HepG2 (cell line): ENCODE measurements around the gene ABCB10. TPM values are rescaled to one million over a fixed set of nuclear protein-coding genes. Genes with fewer than 3 reads are reported as not detected.

Experiments
- ARNTL ChIP-seq: sonication (generic); formaldehyde crosslinking; IDR thresholded peaks from 2 replicates; pipeline ENCODE4 v1.4.0; 2020; ENCODE audit warnings: mild to moderate bottlenecking, missing genetic modification reagents
- DNMT1 ChIP-seq: sonication (generic); formaldehyde crosslinking; IDR thresholded peaks from 2 replicates; pipeline ENCODE4 v1.5.1; 2020; ENCODE audit warnings: mild to moderate bottlenecking, missing genetic modification reagents
- KLF11 ChIP-seq: IDR thresholded peaks from 2 replicates; pipeline ENCODE4 v1.6.1; 2016; ENCODE audit warnings: missing compliant biosample characterization
- NCOA2 ChIP-seq: sonication (generic); formaldehyde crosslinking; IDR thresholded peaks from 2 replicates; pipeline ENCODE4 v1.8.0; 2022; ENCODE audit warnings: inconsistent platforms
- SALL2 ChIP-seq: sonication (generic); formaldehyde crosslinking; IDR thresholded peaks from 2 replicates; pipeline ENCODE4 v1.8.1; 2023; ENCODE audit warnings: mild to moderate bottlenecking, missing genetic modification reagents, inconsistent platforms
- ZNF12 ChIP-seq: sonication (generic); formaldehyde crosslinking; IDR thresholded peaks from 2 replicates; pipeline ENCODE4 v1.5.0; 2020; ENCODE audit warnings: missing genetic modification reagents
- ZNF142 ChIP-seq: sonication (generic); formaldehyde crosslinking; IDR thresholded peaks from 2 replicates; pipeline ENCODE4 v1.4.0; 2020; ENCODE audit warnings: missing genetic modification reagents
- ZNF232 ChIP-seq: sonication (generic); formaldehyde crosslinking; IDR thresholded peaks from 2 replicates; pipeline ENCODE4 v1.4.0; 2020; ENCODE audit warnings: missing genetic modification reagents, borderline replicate concordance
- ZNF256 ChIP-seq: sonication (generic); formaldehyde crosslinking; conservative IDR thresholded peaks from 2 replicates; pipeline ENCODE4 v1.4.0; 2020; ENCODE audit warnings: missing genetic modification reagents
- ZNF543 ChIP-seq: sonication (generic); formaldehyde crosslinking; IDR thresholded peaks from 2 replicates; pipeline ENCODE4 v1.4.0; 2020; ENCODE audit warnings: mild to moderate bottlenecking, missing genetic modification reagents
- ZNF660 ChIP-seq: sonication (generic); formaldehyde crosslinking; IDR thresholded peaks from 2 replicates; pipeline ENCODE4 v1.5.1; 2020; ENCODE audit warnings: mild to moderate bottlenecking, low read depth, missing genetic modification reagents, borderline replicate concordance
- ZNF784 ChIP-seq: sonication (generic); formaldehyde crosslinking; IDR thresholded peaks from 2 replicates; pipeline ENCODE4 v1.5.1; 2020; ENCODE audit warnings: missing genetic modification reagents, mild to moderate bottlenecking, borderline replicate concordance
- ZNF850 ChIP-seq: sonication (generic); formaldehyde crosslinking; conservative IDR thresholded peaks from 2 replicates; pipeline ENCODE4 v1.9.0; 2021; ENCODE audit warnings: mild to moderate bottlenecking, missing genetic modification reagents
- polyA plus RNA-seq, 8 experiments: library from polyadenylated mRNA; depleted of rRNA in 3 of 8; stranded (reverse) in 7 of 8; unstranded in 1 of 8; fragments of >200 nt; fragmentation: Illumina TruSeq in 4 of 8; extraction: Trizol in 4 of 8; gene quantifications; 2 replicates each; pipeline versions ENCODE4 v1.2.1 to v1.2.3, GENCODE V29; 2011 to 2016; ENCODE audit warnings: low read depth in 4 of 8, missing spikeins in 1 of 8, mixed read lengths in 1 of 8; ENCODE audit not compliant: insufficient read depth in 1 of 8
- total RNA-seq, 5 experiments: library from RNA; depleted of rRNA; stranded (reverse); fragments of >200 nt; fragmentation: Illumina TruSeq; extraction: Trizol; gene quantifications; 2 replicates each; pipeline ENCODE4 v1.2.3, GENCODE V29; 2016; ENCODE audit warnings: low read depth in 1 of 5
- TF ChIP-seq, protein P1 (sequence below): sonication (generic); formaldehyde crosslinking; IDR thresholded peaks from 2 replicates; pipeline ENCODE4 v1.8.0; 2022; ENCODE audit warnings: low read depth, missing genetic modification reagents
- TF ChIP-seq, protein P2 (sequence below), 2 experiments: fragments of 450-650 bp in 1 of 2; sonication (generic) in 1 of 2; formaldehyde crosslinking; IDR thresholded peaks; 2 replicates each; pipeline versions ENCODE4 v1.5.0 to v1.8.0; 2020 to 2022; ENCODE audit warnings: mild to moderate bottlenecking in 1 of 2, missing genetic modification reagents in 1 of 2
- TF ChIP-seq, protein P3 (sequence below): sonication (generic); formaldehyde crosslinking; IDR thresholded peaks from 2 replicates; pipeline ENCODE4 v1.4.0; 2020; ENCODE audit warnings: missing genetic modification reagents, borderline replicate concordance

ABCB10 gene
- total and polyA plus RNA-seq, 2 of the 13 experiments (the other 11 are each of a cell fraction or from before 2014, with no cell fraction given): 11.2 to 28.9 TPM

GRCh38 chr1:229509576-229509975, 48.9 kb downstream of the ABCB10 start (continued):
- no peak for TF ChIP-seq ZNF142
- TF ChIP-seq SALL2: no peak
- TF ChIP-seq ARNTL (CRISPR knock-in tag): 0 out of 2 replicates have a peak, but pooled peaks have one; percentile 38
- no peak for TF ChIP-seq ZNF850
- TF ChIP-seq ZNF12 (CRISPR knock-in tag): peak; percentile 63; the same call in 1 of the 2 replicates
- no peak for TF ChIP-seq ZNF256 (CRISPR knock-in tag)
- TF ChIP-seq NCOA2: peak; percentile 46; the same call in 1 of the 2 replicates
- no peak for TF ChIP-seq ZNF232 (CRISPR knock-in tag)
- no peak for TF ChIP-seq ZNF543
- TF ChIP-seq, protein P1, sequence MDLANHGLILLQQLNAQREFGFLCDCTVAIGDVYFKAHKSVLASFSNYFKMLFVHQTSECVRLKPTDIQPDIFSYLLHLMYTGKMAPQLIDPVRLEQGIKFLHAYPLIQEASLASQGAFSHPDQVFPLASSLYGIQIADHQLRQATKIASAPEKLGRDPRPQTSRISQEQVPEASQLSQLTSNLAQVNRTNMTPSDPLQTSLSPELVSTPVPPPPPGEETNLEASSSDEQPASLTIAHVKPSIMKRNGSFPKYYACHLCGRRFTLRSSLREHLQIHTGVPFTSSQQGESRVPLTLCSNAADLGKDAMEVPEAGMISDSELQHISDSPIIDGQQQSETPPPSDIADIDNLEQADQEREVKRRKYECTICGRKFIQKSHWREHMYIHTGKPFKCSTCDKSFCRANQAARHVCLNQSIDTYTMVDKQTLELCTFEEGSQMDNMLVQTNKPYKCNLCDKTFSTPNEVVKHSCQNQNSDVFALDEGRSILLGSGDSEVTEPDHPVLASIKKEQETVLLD (CRISPR knock-in tag): no peak
- TF ChIP-seq ZNF660 (CRISPR knock-in tag): no peak
- TF ChIP-seq, protein P2, sequence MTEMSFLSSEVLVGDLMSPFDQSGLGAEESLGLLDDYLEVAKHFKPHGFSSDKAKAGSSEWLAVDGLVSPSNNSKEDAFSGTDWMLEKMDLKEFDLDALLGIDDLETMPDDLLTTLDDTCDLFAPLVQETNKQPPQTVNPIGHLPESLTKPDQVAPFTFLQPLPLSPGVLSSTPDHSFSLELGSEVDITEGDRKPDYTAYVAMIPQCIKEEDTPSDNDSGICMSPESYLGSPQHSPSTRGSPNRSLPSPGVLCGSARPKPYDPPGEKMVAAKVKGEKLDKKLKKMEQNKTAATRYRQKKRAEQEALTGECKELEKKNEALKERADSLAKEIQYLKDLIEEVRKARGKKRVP (CRISPR knock-in tag; IDR thresholded peaks at IDR 0.05): peak in 1 of 2 experiments; percentile 56; a peak in 1 of 4 replicates
- TF ChIP-seq KLF11 (CRISPR knock-in tag): no peak
- TF ChIP-seq, protein P3, sequence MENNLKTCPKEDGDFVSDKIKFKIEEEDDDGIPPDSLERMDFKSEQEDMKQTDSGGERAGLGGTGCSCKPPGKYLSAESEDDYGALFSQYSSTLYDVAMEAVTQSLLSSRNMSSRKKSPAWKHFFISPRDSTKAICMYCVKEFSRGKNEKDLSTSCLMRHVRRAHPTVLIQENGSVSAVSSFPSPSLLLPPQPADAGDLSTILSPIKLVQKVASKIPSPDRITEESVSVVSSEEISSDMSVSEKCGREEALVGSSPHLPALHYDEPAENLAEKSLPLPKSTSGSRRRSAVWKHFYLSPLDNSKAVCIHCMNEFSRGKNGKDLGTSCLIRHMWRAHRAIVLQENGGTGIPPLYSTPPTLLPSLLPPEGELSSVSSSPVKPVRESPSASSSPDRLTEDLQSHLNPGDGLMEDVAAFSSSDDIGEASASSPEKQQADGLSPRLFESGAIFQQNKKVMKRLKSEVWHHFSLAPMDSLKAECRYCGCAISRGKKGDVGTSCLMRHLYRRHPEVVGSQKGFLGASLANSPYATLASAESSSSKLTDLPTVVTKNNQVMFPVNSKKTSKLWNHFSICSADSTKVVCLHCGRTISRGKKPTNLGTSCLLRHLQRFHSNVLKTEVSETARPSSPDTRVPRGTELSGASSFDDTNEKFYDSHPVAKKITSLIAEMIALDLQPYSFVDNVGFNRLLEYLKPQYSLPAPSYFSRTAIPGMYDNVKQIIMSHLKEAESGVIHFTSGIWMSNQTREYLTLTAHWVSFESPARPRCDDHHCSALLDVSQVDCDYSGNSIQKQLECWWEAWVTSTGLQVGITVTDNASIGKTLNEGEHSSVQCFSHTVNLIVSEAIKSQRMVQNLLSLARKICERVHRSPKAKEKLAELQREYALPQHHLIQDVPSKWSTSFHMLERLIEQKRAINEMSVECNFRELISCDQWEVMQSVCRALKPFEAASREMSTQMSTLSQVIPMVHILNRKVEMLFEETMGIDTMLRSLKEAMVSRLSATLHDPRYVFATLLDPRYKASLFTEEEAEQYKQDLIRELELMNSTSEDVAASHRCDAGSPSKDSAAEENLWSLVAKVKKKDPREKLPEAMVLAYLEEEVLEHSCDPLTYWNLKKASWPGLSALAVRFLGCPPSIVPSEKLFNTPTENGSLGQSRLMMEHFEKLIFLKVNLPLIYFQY: no peak
- no peak for TF ChIP-seq DNMT1 (CRISPR knock-in tag)
- 0 out of 2 replicates have a peak, but pooled peaks have one; percentile 42 for TF ChIP-seq ZNF784 (CRISPR knock-in tag)
